ENCODE data around the gene NT5C2. TPM values are rescaled to one million over a fixed set of nuclear protein-coding genes. Genes with fewer than 3 reads are reported as not detected.
A peak's percentile ranks its signal among the peaks of the same experiment; 100 is the strongest.
"Not testable (repeated sequence)": the region's sequence is repeated elsewhere in the genome, so short reads cannot be mapped to it uniquely, and the experiment has no call there.

Gene NT5C2
- total and polyA plus RNA-seq, 2 donors (not counting 1 experiment from before 2014, with no cell fraction given), result 74.3 to 82.2 TPM

DNA sequence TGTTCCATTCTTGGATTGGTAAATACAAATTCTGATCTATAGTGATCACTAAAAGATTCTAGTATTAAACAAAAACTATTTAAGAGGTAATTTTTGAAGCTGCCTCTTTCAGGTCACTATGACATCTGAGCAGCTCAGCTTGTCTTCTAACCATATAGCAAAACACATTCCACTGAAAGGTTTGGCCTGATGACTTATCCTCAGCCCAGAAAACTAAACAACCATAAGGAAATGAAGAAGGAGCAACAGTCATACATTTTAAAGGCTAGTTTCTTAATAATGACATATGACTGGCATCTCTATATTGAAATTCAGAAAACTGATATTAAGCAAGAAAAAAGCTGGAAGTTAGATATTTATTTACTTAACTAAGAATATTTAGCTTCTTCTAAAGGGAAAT is 24.6 kb downstream of the NT5C2 start:
- peak; percentile 9 to 54 for DNase-seq (ENCODE audit: low read depth in 2 of 2)
- H3K36me3 ChIP-seq (ENCODE audit: control insufficient read depth, insufficient read depth, low read length), result peaks cover 4% of the 10 kb centered on the region
- H3K27ac ChIP-seq (ENCODE audit: insufficient read depth, low read length), result no peak overlapping the region
- H3K9ac ChIP-seq (ENCODE audit: insufficient read depth, low read length), result no peak overlapping the region
- TF ChIP-seq, protein P1, sequence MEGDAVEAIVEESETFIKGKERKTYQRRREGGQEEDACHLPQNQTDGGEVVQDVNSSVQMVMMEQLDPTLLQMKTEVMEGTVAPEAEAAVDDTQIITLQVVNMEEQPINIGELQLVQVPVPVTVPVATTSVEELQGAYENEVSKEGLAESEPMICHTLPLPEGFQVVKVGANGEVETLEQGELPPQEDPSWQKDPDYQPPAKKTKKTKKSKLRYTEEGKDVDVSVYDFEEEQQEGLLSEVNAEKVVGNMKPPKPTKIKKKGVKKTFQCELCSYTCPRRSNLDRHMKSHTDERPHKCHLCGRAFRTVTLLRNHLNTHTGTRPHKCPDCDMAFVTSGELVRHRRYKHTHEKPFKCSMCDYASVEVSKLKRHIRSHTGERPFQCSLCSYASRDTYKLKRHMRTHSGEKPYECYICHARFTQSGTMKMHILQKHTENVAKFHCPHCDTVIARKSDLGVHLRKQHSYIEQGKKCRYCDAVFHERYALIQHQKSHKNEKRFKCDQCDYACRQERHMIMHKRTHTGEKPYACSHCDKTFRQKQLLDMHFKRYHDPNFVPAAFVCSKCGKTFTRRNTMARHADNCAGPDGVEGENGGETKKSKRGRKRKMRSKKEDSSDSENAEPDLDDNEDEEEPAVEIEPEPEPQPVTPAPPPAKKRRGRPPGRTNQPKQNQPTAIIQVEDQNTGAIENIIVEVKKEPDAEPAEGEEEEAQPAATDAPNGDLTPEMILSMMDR (conservative IDR thresholded peaks at IDR 0.05 in 1 of 2, IDR thresholded peaks at IDR 0.05 in 1 of 2; ENCODE audit: low read depth in 1 of 2, low read length in 2 of 2), result no peak
- no peak for TF ChIP-seq EZH2 (IDR thresholded peaks at IDR 0.05; ENCODE audit: low read length, missing control alignments)
- no peaks in the 10 kb centered on the region for H3K27me3 ChIP-seq (ENCODE audit: control insufficient read depth, insufficient read depth, low read length)
- H3K4me3 ChIP-seq (replicated peaks in 1 of 4; ENCODE audit: control extremely low read depth in 1 of 4, insufficient read depth in 1 of 4, low read depth in 3 of 4, low read length in 4 of 4), result no peak overlapping the region
- no peak overlapping the region for H3K4me2 ChIP-seq (ENCODE audit: extremely low read depth, insufficient read depth, low read length)
- peaks cover 5% of the 10 kb centered on the region for H3K79me2 ChIP-seq (ENCODE audit: control insufficient read depth, insufficient read depth, low read length)
- H3K4me1 ChIP-seq (ENCODE audit: control insufficient read depth, extremely low read depth, insufficient read depth, low read length), result no peaks in the 10 kb centered on the region
- no peak overlapping the region for H2AFZ ChIP-seq (ENCODE audit: low read length)
- no peaks in the 10 kb centered on the region for H4K20me1 ChIP-seq (ENCODE audit: control insufficient read depth, extremely low read depth, insufficient read depth, low read length)
- H3K9me3 ChIP-seq (ENCODE audit: control insufficient read depth, insufficient read depth, low read depth, low read length), result no peaks in the 10 kb centered on the region

DNA sequence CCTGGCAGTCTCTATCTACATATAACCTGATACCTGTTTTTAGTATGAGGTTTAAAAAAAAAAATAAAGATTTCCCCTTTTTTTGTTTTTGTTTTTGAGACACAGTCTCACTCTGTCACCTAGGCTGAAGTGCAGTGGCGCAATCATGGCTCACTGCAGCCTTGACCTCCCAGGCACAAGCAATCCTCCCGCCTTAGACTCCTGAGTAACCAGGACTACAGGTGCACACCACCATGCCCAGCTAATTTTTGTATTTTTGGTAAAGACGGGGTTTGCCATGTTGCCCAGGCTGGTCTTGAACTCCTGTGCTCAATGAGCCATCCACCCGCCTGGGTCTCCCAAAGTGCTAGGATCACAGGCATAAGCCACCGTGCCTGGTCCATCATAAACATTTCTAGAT is 25.5 kb downstream of the NT5C2 start:
- H3K9ac ChIP-seq (ENCODE audit: insufficient read depth, low read length); H3K36me3 ChIP-seq (ENCODE audit: control insufficient read depth, insufficient read depth, low read length); H2AFZ ChIP-seq (ENCODE audit: low read length); H3K4me3 ChIP-seq (replicated peaks in 1 of 4; ENCODE audit: control extremely low read depth in 1 of 4, insufficient read depth in 1 of 4, low read depth in 3 of 4, low read length in 4 of 4); H3K4me2 ChIP-seq (ENCODE audit: extremely low read depth, insufficient read depth, low read length); H4K20me1 ChIP-seq (ENCODE audit: control insufficient read depth, extremely low read depth, insufficient read depth, low read length); H3K27me3 ChIP-seq (ENCODE audit: control insufficient read depth, insufficient read depth, low read length); DNase-seq (ENCODE audit: low read depth in 2 of 2); H3K27ac ChIP-seq (ENCODE audit: insufficient read depth, low read length); H3K79me2 ChIP-seq (ENCODE audit: control insufficient read depth, insufficient read depth, low read length); H3K4me1 ChIP-seq (ENCODE audit: control insufficient read depth, extremely low read depth, insufficient read depth, low read length); H3K9me3 ChIP-seq (ENCODE audit: control insufficient read depth, insufficient read depth, low read depth, low read length): not testable (repeated sequence)

DNA sequence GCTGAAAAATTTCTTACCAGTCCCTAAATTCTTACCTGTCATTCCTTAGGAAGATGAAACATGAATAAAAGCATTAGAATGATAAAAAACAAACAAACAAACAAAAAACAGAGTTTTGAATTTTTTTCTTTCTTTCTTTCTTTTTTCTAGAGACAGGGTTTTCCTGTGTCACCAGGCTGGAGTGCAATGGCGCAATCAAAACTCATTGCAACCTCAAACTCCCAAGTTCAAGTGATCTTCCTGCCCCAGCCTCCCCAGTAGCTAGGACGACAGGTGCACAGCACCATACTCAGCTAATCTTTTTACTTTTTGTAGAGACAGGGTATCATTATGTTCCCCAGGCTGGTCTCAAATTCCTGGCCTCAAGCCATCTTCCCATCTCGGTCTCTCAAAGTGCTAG is 26.5 kb downstream of the NT5C2 start:
- no peak overlapping the region for H3K9ac ChIP-seq (ENCODE audit: insufficient read depth, low read length)
- H3K27me3 ChIP-seq (ENCODE audit: control insufficient read depth, insufficient read depth, low read length), result no peaks in the 10 kb centered on the region
- H3K79me2 ChIP-seq (ENCODE audit: control insufficient read depth, insufficient read depth, low read length), result peaks cover 5% of the 10 kb centered on the region
- H3K4me2 ChIP-seq (ENCODE audit: extremely low read depth, insufficient read depth, low read length), result no peak overlapping the region
- H3K4me3 ChIP-seq (replicated peaks in 1 of 4; ENCODE audit: control extremely low read depth in 1 of 4, insufficient read depth in 1 of 4, low read depth in 3 of 4, low read length in 4 of 4), result no peak overlapping the region
- no peaks in the 10 kb centered on the region for H4K20me1 ChIP-seq (ENCODE audit: control insufficient read depth, extremely low read depth, insufficient read depth, low read length)
- no peaks in the 10 kb centered on the region for H3K4me1 ChIP-seq (ENCODE audit: control insufficient read depth, extremely low read depth, insufficient read depth, low read length)
- peaks cover 4% of the 10 kb centered on the region for H3K36me3 ChIP-seq (ENCODE audit: control insufficient read depth, insufficient read depth, low read length)
- TF ChIP-seq, protein P1 (conservative IDR thresholded peaks at IDR 0.05 in 1 of 2, IDR thresholded peaks at IDR 0.05 in 1 of 2; ENCODE audit: low read depth in 1 of 2, low read length in 2 of 2), result no peak
- TF ChIP-seq EZH2 (IDR thresholded peaks at IDR 0.05; ENCODE audit: low read length, missing control alignments), result no peak
- no peak for DNase-seq (ENCODE audit: low read depth in 2 of 2)
- no peak overlapping the region for H3K27ac ChIP-seq (ENCODE audit: insufficient read depth, low read length)
- no peaks in the 10 kb centered on the region for H3K9me3 ChIP-seq (ENCODE audit: control insufficient read depth, insufficient read depth, low read depth, low read length)
- H2AFZ ChIP-seq (ENCODE audit: low read length), result no peak overlapping the region

GRCh38 chr10:103163766-103164403 is 29.2 kb downstream of the NT5C2 start:
- not testable (repeated sequence) for DNase-seq (ENCODE audit: low read depth in 2 of 2); H3K4me3 ChIP-seq (replicated peaks in 1 of 4; ENCODE audit: control extremely low read depth in 1 of 4, insufficient read depth in 1 of 4, low read depth in 3 of 4, low read length in 4 of 4); H4K20me1 ChIP-seq (ENCODE audit: control insufficient read depth, extremely low read depth, insufficient read depth, low read length); H3K4me2 ChIP-seq (ENCODE audit: extremely low read depth, insufficient read depth, low read length); H3K4me1 ChIP-seq (ENCODE audit: control insufficient read depth, extremely low read depth, insufficient read depth, low read length); H3K27me3 ChIP-seq (ENCODE audit: control insufficient read depth, insufficient read depth, low read length); H3K79me2 ChIP-seq (ENCODE audit: control insufficient read depth, insufficient read depth, low read length); H3K9ac ChIP-seq (ENCODE audit: insufficient read depth, low read length); H3K27ac ChIP-seq (ENCODE audit: insufficient read depth, low read length); H2AFZ ChIP-seq (ENCODE audit: low read length); H3K36me3 ChIP-seq (ENCODE audit: control insufficient read depth, insufficient read depth, low read length); H3K9me3 ChIP-seq (ENCODE audit: control insufficient read depth, insufficient read depth, low read depth, low read length)

Data from fibroblast of lung (primary cell).